GM12878 (cell line): ENCODE data around the gene KNTC1. TPM values are rescaled to one million over a fixed set of nuclear protein-coding genes. Genes with fewer than 3 reads are reported as not detected.

ENCODE experiments used
- ATAC-seq: fragments of 200-7000 bp; cut with Tn5 transposase; 3 replicates; pipeline ENCODE4 v1.9.1; 2020; ENCODE audit warnings: mild to moderate bottlenecking, moderate library complexity
- BruUV-seq: library from RNA; stranded (reverse); fragments of 400-500 nt; replicated peaks from 2 replicates; lab custom pipeline; 2021; lab: Mats Ljungman, UMichigan
- CTCF ChIA-PET: fragments of 300-600 bp; sonication (Branson Sonifier 250); formaldehyde crosslinking; extraction: SDS; loops from one replicate; lab custom pipeline; 2021; ENCODE audit warnings: inconsistent platforms; lab: Yijun Ruan, JAX
- POLR2A ChIA-PET: fragments of 350-600 bp; formaldehyde crosslinking; extraction: SDS; loops from one replicate; lab custom pipeline; 2021; ENCODE audit warnings: inconsistent platforms; lab: Charles Lee
- RAD21 ChIA-PET: fragments of 300-600 bp; sonication (Branson Sonifier 250); formaldehyde crosslinking; loops from one replicate; lab custom pipeline; 2023; ENCODE audit warnings: antibody characterized with exemption; ENCODE audit not compliant: unreplicated experiment; lab: Charles Lee
- SMC1A ChIA-PET: fragments of 300-600 bp; sonication (Branson Sonifier 250); formaldehyde crosslinking; loops from one replicate; lab custom pipeline; 2023; ENCODE audit not compliant: unreplicated experiment, uncharacterized antibody; lab: Charles Lee
- DNase-seq: peaks from one replicate; pipeline ENCODE4 v3.0.0-alpha.2; 2011; ENCODE audit warnings: low read depth, low spot score
- FAIRE-seq: peaks from 3 replicates; lab custom pipeline; 2011; peaks lifted over from hg19 to GRCh38; lab: Jason Lieb, UNC
- H2AFZ ChIP-seq: 2 replicates; pipeline ENCODE4 v1.6.0; 2011; ENCODE audit warnings: low read depth, low read length, control low read depth; ENCODE audit not compliant: control insufficient read depth
- H3K27ac ChIP-seq: 2 replicates; pipeline ENCODE4 v1.5.1; 2011; ENCODE audit warnings: control low read depth; ENCODE audit not compliant: control insufficient read depth, insufficient read depth
- H3K27me3 ChIP-seq, 2 experiments: replicated peaks in 1 of 2; 2 replicates each; pipeline versions ENCODE4 v1.6.0 to v1.6.1; 2011; ENCODE audit warnings: low read length in 1 of 2; ENCODE audit not compliant: control insufficient read depth in 2 of 2, insufficient read depth in 2 of 2
- H3K36me3 ChIP-seq, 2 experiments: 2 replicates each; pipeline ENCODE4 v1.5.1; 2011; ENCODE audit warnings: low read length in 1 of 2; ENCODE audit not compliant: control insufficient read depth in 2 of 2, insufficient read depth in 2 of 2
- H3K4me1 ChIP-seq: 2 replicates; pipeline ENCODE4 v1.6.1; 2011; ENCODE audit warnings: mild to moderate bottlenecking, low read length, moderate library complexity, mixed read lengths; ENCODE audit not compliant: control insufficient read depth, insufficient read depth
- H3K4me2 ChIP-seq: 2 replicates; pipeline ENCODE4 v1.6.0; 2011; ENCODE audit warnings: control low read depth; ENCODE audit not compliant: control insufficient read depth, insufficient read depth
- H3K4me3 ChIP-seq: fragments of 200-600 bp; sonication (generic); 2 replicates; pipeline ENCODE4 v1.5.1; 2016
- H3K79me2 ChIP-seq: 2 replicates; pipeline ENCODE4 v1.6.0; 2011; ENCODE audit warnings: low read length; ENCODE audit not compliant: control insufficient read depth, insufficient read depth
- H3K9ac ChIP-seq: 2 replicates; pipeline ENCODE4 v1.8.0; 2011; ENCODE audit warnings: low read length, control low read depth, mixed read lengths; ENCODE audit not compliant: control insufficient read depth, insufficient read depth
- H3K9me3 ChIP-seq: replicated peaks from 3 replicates; pipeline ENCODE4 v1.5.1; 2011; ENCODE audit warnings: mild to moderate bottlenecking, low read length; ENCODE audit not compliant: control insufficient read depth, insufficient read depth
- H4K20me1 ChIP-seq: 2 replicates; pipeline ENCODE4 v1.6.0; 2011; ENCODE audit not compliant: control insufficient read depth, insufficient read depth
- EGR1 ChIP-seq, 2 experiments: IDR thresholded peaks; 1 replicate in 1 of 2; 2 replicates in 1 of 2; pipeline ENCODE4 v1.6.1; 2011 to 2012; ENCODE audit warnings: low read depth in 2 of 2, low read length in 2 of 2, borderline replicate concordance in 1 of 2, mild to moderate bottlenecking in 1 of 2, moderate library complexity in 1 of 2
- KDM1A ChIP-seq: fragments of 200-600 bp; sonication (generic); IDR thresholded peaks from 2 replicates; pipeline ENCODE4 v1.6.1; 2016; ENCODE audit warnings: borderline replicate concordance
- KLF5 ChIP-seq: fragments of 450-650 bp; IDR thresholded peaks from 2 replicates; pipeline ENCODE4 v1.6.1; 2014; ENCODE audit warnings: mild to moderate bottlenecking; ENCODE audit not compliant: partially characterized antibody
- MTA2 ChIP-seq: fragments of 450-650 bp; IDR thresholded peaks from 2 replicates; pipeline ENCODE4 v1.6.1; 2016; ENCODE audit warnings: low read depth, mild to moderate bottlenecking, moderate library complexity
- MXI1 ChIP-seq: fragments of 150-350 bp; IDR thresholded peaks from 2 replicates; pipeline ENCODE4 v1.6.1; 2011; ENCODE audit warnings: low read depth, mild to moderate bottlenecking, inconsistent platforms, low read length, improper control_type of control experiment
- MYC ChIP-seq: IDR thresholded peaks from 2 replicates; pipeline ENCODE4 v1.6.1; 2011; ENCODE audit warnings: mild to moderate bottlenecking, low read length, moderate library complexity, inconsistent platforms; ENCODE audit not compliant: insufficient read depth, insufficient replicate concordance, insufficient read length, severe bottlenecking
- PAX8 ChIP-seq: fragments of 450-650 bp; IDR thresholded peaks from 2 replicates; pipeline ENCODE4 v1.6.1; 2017; ENCODE audit warnings: mild to moderate bottlenecking, moderate library complexity
- POLR2AphosphoS5 ChIP-seq: IDR thresholded peaks from 2 replicates; pipeline ENCODE4 v1.6.1; 2011; ENCODE audit warnings: mild to moderate bottlenecking, low read length, inconsistent platforms
- SIN3A ChIP-seq: IDR thresholded peaks from 2 replicates; pipeline ENCODE4 v1.6.1; 2012; ENCODE audit warnings: low read depth, low read length, improper control_type of control experiment
- TARDBP ChIP-seq: IDR thresholded peaks from 2 replicates; pipeline ENCODE4 v1.6.1; 2016; ENCODE audit warnings: borderline replicate concordance
- TCF7 ChIP-seq: IDR thresholded peaks from 2 replicates; pipeline ENCODE4 v1.6.1; 2014; ENCODE audit warnings: antibody characterized with exemption, borderline replicate concordance
- WRNIP1 ChIP-seq: IDR thresholded peaks from 2 replicates; pipeline ENCODE4 v1.6.1; 2011; ENCODE audit warnings: low read depth, low read length, improper control_type of control experiment, borderline replicate concordance
- ZBED1 ChIP-seq: IDR thresholded peaks from 2 replicates; pipeline ENCODE4 v1.6.1; 2016; ENCODE audit warnings: borderline replicate concordance
- ZNF274 ChIP-seq: IDR thresholded peaks from one replicate; pipeline ENCODE4 v1.8.0; 2011; ENCODE audit not compliant: insufficient read length, insufficient read depth
- WGBS: methylation state at CpG from one replicate; pipeline ENCODE4 v1.1.6; 2016; ENCODE audit warnings: low lambda C conversion rate; ENCODE audit not compliant: insufficient replicate concordance, insufficient coverage; ENCODE audit errors: missing lambda C conversion rate; 5-methylcytosine and 5-hydroxymethylcytosine counted together
- in situ Hi-C: fragments of 300-500 bp; cut with MboI; formaldehyde crosslinking; loops from 9 replicates; pipeline ENCODE4 v1.14.3; 2018; ENCODE audit warnings: mixed read lengths
- intact Hi-C: fragments of 100-400 bp; cut with micrococcal nuclease; formaldehyde crosslinking; loops from one replicate; pipeline ENCODE4 v1.14.2; 2022; ENCODE audit not compliant: unreplicated experiment
- polyA plus RNA-seq, 11 experiments: library from polyadenylated mRNA; depleted of rRNA in 4 of 11; unstranded in 6 of 11; stranded (reverse) in 5 of 11; fragments of >200 nt; fragmentation: Nextera tagmentation in 4 of 11; fragmentation: Illumina TruSeq in 1 of 11; extraction: Ambion mirVana in 4 of 11; extraction: Trizol in 1 of 11; gene quantifications; 1 replicate in 1 of 11; 2 replicates in 10 of 11; pipeline versions ENCODE4 v1.2.1 to v1.2.3, GENCODE V29; 2011 to 2016; ENCODE audit warnings: inconsistent platforms in 2 of 11, missing spikeins in 2 of 11, low read depth in 1 of 11
- total RNA-seq, 4 experiments: library from RNA; depleted of rRNA in 3 of 4; stranded (reverse); fragments of >200 nt in 3 of 4; fragmentation: Illumina TruSeq in 1 of 4; extraction: Trizol in 1 of 4; gene quantifications; 2 replicates each; pipeline versions ENCODE4 v1.2.1 to v1.2.3, GENCODE V29; 2013 to 2021
- TF ChIP-seq, protein P1 (sequence below): fragments of 450-650 bp; conservative IDR thresholded peaks from 2 replicates; pipeline ENCODE4 v1.6.1; 2017; ENCODE audit warnings: mild to moderate bottlenecking, moderate library complexity
- TF ChIP-seq, protein P2 (sequence below): fragments of 450-650 bp; IDR thresholded peaks from 2 replicates; pipeline ENCODE4 v1.6.1; 2016; ENCODE audit warnings: mild to moderate bottlenecking, moderate library complexity, borderline replicate concordance

Gene KNTC1
- total and polyA plus RNA-seq, 10 of the 15 experiments (the other 5 are each of a cell fraction or from before 2014, with no cell fraction given) = 37.2 to 118 (median 76.3) TPM

DNA sequence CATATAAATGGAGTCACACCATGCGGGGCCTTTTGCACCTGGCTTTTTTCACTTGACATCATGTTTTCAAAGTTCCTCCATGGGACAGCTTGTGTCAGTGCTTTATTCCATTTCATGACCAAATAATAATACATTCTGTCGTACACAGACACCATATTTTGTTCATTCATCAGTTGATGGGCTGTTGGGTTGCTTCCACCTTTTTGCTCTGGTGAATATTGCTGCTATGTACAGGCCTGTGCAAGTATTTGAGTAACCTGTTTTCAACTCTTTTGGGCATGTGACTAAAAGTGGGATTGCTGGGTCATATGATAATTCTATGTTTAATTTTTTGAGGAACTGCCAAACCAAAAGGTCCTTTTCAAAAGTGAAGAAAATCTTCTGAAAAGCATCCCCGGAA lies 129.2 kb downstream of the KNTC1 start:
- no peak for TF ChIP-seq MYC
- TF ChIP-seq POLR2AphosphoS5 = no peak
- TF ChIP-seq WRNIP1 = no peak
- TF ChIP-seq MTA2 = no peak
- no peak for TF ChIP-seq KLF5
- TF ChIP-seq, protein P1, sequence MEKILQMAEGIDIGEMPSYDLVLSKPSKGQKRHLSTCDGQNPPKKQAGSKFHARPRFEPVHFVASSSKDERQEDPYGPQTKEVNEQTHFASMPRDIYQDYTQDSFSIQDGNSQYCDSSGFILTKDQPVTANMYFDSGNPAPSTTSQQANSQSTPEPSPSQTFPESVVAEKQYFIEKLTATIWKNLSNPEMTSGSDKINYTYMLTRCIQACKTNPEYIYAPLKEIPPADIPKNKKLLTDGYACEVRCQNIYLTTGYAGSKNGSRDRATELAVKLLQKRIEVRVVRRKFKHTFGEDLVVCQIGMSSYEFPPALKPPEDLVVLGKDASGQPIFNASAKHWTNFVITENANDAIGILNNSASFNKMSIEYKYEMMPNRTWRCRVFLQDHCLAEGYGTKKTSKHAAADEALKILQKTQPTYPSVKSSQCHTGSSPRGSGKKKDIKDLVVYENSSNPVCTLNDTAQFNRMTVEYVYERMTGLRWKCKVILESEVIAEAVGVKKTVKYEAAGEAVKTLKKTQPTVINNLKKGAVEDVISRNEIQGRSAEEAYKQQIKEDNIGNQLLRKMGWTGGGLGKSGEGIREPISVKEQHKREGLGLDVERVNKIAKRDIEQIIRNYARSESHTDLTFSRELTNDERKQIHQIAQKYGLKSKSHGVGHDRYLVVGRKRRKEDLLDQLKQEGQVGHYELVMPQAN = no peak
- TF ChIP-seq, protein P2, sequence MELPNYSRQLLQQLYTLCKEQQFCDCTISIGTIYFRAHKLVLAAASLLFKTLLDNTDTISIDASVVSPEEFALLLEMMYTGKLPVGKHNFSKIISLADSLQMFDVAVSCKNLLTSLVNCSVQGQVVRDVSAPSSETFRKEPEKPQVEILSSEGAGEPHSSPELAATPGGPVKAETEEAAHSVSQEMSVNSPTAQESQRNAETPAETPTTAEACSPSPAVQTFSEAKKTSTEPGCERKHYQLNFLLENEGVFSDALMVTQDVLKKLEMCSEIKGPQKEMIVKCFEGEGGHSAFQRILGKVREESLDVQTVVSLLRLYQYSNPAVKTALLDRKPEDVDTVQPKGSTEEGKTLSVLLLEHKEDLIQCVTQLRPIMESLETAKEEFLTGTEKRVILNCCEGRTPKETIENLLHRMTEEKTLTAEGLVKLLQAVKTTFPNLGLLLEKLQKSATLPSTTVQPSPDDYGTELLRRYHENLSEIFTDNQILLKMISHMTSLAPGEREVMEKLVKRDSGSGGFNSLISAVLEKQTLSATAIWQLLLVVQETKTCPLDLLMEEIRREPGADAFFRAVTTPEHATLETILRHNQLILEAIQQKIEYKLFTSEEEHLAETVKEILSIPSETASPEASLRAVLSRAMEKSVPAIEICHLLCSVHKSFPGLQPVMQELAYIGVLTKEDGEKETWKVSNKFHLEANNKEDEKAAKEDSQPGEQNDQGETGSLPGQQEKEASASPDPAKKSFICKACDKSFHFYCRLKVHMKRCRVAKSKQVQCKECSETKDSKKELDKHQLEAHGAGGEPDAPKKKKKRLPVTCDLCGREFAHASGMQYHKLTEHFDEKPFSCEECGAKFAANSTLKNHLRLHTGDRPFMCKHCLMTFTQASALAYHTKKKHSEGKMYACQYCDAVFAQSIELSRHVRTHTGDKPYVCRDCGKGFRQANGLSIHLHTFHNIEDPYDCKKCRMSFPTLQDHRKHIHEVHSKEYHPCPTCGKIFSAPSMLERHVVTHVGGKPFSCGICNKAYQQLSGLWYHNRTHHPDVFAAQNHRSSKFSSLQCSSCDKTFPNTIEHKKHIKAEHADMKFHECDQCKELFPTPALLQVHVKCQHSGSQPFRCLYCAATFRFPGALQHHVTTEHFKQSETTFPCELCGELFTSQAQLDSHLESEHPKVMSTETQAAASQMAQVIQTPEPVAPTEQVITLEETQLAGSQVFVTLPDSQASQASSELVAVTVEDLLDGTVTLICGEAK = no peak
- TF ChIP-seq TARDBP = no peak
- TF ChIP-seq TCF7 = no peak
- no peak for TF ChIP-seq MXI1
- TF ChIP-seq EGR1 (IDR thresholded peaks at IDR 0.05; ENCODE audit: borderline replicate concordance in 1 of 2, low read depth in 2 of 2, low read length in 2 of 2) = no peak
- TF ChIP-seq ZNF274 = no peak
- TF ChIP-seq PAX8 = no peak
- TF ChIP-seq SIN3A = no peak
- no peak for TF ChIP-seq ZBED1
- no peak for TF ChIP-seq KDM1A
- no peak overlapping the region for H3K9ac ChIP-seq
- DNase-seq (no peak), FAIRE-seq (peak; percentile 41), ATAC-seq (no peak)
- no peaks in the 10 kb centered on the region for H3K9me3 ChIP-seq
- peaks cover 4% of the 10 kb centered on the region; the same call in 1 of the 2 replicates for H3K4me1 ChIP-seq
- no peaks in the 10 kb centered on the region for H3K36me3 ChIP-seq
- no TSS peak for BruUV-seq
- no peaks in the 10 kb centered on the region for H3K79me2 ChIP-seq
- ChIA-PET CTCF (no interaction called here), SMC1A (no interaction called here), RAD21 (interaction anchor here (1.4 kb wide), 1 partner anchor 71 kb away, joined by 3 read pairs; no protein-coding TSS in a partner anchor), POLR2A (no interaction called here)
- no peak overlapping the region for H2AFZ ChIP-seq
- 70% methylated on average over 3 of the region's 3 CpGs for WGBS
- no peaks in the 10 kb centered on the region for H4K20me1 ChIP-seq
- in situ Hi-C loops = no loop called here
- no peak overlapping the region for H3K27ac ChIP-seq
- H3K27me3 ChIP-seq = no peaks in the 10 kb centered on the region
- no peak overlapping the region for H3K4me2 ChIP-seq
- H3K4me3 ChIP-seq = no peak overlapping the region
- intact Hi-C loops = no loop called here
